Pancreas (tissue), 10 donors: ENCODE data around the gene TEX12. TPM values are rescaled to one million over a fixed set of nuclear protein-coding genes. Genes with fewer than 3 reads are reported as not detected.
"Not testable (repeated sequence)": the region's sequence is repeated elsewhere in the genome, so short reads cannot be mapped to it uniquely, and the experiment has no call there.

Experiments used
- ATAC-seq, 4 donors: fragments of 200-7000 bp; cut with Tn5 transposase; one replicate each; pipeline versions ENCODE4 v1.8.0 to v1.9.1; 2020; ENCODE audit warnings: mild to moderate bottlenecking in 4 of 4, moderate library complexity in 4 of 4
- DNase-seq, 6 donors: peaks; one replicate each; pipeline ENCODE4 v3.0.0-alpha.2; 2020
- FAIRE-seq: peaks from 2 replicates; lab custom pipeline; 2012; peaks lifted over from hg19 to GRCh38; lab: Jason Lieb, UNC
- H3K27ac ChIP-seq, 4 donors: fragments of 200-600 bp; sonication (generic); 1 replicate in 3 of 4; 2 replicates in 1 of 4; pipeline versions ENCODE4 v1.5.0 to v1.8.0; 2020
- H3K27me3 ChIP-seq, 4 donors: fragments of 200-600 bp; one replicate each; pipeline ENCODE4 v1.8.0; 2021
- H3K36me3 ChIP-seq, 3 donors: fragments of 200-600 bp; sonication (generic) in 1 of 3; one replicate each; pipeline versions ENCODE4 v1.5.0 to v1.8.0; 2020 to 2021
- H3K4me1 ChIP-seq, 3 donors: fragments of 200-600 bp; one replicate each; pipeline ENCODE4 v1.8.0; 2021
- H3K4me3 ChIP-seq, 4 donors: fragments of 200-600 bp; sonication (generic) in 2 of 4; one replicate each; pipeline versions ENCODE4 v1.5.0 to v1.8.0; 2020 to 2021
- H3K9me3 ChIP-seq, 4 donors: fragments of 200-600 bp; one replicate each; pipeline ENCODE4 v1.8.0; 2021
- WGBS, 2 donors: extraction: QIAGEN DNeasy Blood & Tissue Kit; methylation state at CpG; one replicate each; pipeline ENCODE4 v1.1.7; 2013; 5-methylcytosine and 5-hydroxymethylcytosine counted together
- intact Hi-C, 3 donors: fragments of 100-400 bp; cut with DNase I; formaldehyde crosslinking; loops; one replicate each; pipeline versions ENCODE4 v1.11.1 to v1.14.2; 2022
- polyA plus RNA-seq, 2 donors: library from polyadenylated mRNA; stranded (reverse); fragments of 200-250 nt; gene quantifications; one replicate each; pipeline ENCODE4 v1.2.3, GENCODE V29; 2013
- total RNA-seq, 6 donors: library from RNA; stranded (reverse); fragmentation: NEBNext Ultra II Directional in 4 of 6; extraction: Animal tissue kit (Norgen Biotek cat#: 25700) in 4 of 6; gene quantifications; one replicate each; pipeline versions ENCODE4 v1.2.1 to v1.2.4, GENCODE V29; 2021 to 2023
- TF ChIP-seq, protein P1 (sequence below), 4 donors: fragments of 200-600 bp; sonication (generic) in 3 of 4; IDR thresholded peaks; one replicate each; pipeline versions ENCODE4 v1.5.0 to v1.8.0; 2021; ENCODE audit warnings: antibody characterized with exemption in 4 of 4
- donor health status: healthy with polysubstance abuse.
- donor health status: DM: no; HTN: no; CAD: no; lungs with moderate emphysema.
- donor health status: DM: no; HTN: no; CAD: no.
- donor health status: control.
- donor health status: control.
- donor health status: Bipolar disorder and iron deficiency.
- donor health status: DM: yes; HTN: yes; CAD: no.
- donor health status: DM: no; HTN: no; CAD: no.
- donor health status: DM: no; HTN: no; CAD: no.
- donor health status: DM: yes; HTN: yes; CAD: no.

TEX12 gene
- total and polyA plus RNA-seq, 8 donors, result 0.19 TPM; not detected in 7

DNA sequence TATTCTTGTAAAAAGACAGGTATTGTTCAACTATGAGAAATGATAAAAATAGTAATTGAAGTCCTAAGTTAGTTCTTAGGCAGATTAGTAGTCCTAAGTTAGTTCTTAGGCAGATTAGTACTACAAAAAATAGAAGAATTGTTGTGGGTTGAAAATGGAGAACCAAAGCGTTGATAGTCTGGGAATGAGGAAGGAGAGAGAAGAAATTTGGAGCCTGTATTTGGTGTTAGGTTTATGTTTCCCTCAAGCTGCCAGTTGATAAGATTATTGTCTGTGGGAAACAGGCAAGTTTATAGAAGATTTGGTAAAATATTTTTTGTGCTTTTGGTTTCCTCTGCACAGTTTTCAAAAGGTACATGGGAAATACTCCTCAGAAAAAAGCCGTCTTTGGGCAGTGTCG, 11.8 kb downstream of the TEX12 start:
- no peak for DNase-seq
- H3K36me3 ChIP-seq, result no peaks in the 10 kb centered on the region
- TF ChIP-seq, protein P1, sequence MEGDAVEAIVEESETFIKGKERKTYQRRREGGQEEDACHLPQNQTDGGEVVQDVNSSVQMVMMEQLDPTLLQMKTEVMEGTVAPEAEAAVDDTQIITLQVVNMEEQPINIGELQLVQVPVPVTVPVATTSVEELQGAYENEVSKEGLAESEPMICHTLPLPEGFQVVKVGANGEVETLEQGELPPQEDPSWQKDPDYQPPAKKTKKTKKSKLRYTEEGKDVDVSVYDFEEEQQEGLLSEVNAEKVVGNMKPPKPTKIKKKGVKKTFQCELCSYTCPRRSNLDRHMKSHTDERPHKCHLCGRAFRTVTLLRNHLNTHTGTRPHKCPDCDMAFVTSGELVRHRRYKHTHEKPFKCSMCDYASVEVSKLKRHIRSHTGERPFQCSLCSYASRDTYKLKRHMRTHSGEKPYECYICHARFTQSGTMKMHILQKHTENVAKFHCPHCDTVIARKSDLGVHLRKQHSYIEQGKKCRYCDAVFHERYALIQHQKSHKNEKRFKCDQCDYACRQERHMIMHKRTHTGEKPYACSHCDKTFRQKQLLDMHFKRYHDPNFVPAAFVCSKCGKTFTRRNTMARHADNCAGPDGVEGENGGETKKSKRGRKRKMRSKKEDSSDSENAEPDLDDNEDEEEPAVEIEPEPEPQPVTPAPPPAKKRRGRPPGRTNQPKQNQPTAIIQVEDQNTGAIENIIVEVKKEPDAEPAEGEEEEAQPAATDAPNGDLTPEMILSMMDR (IDR thresholded peaks at IDR 0.05), result no peak
- H3K27me3 ChIP-seq, result no peaks in the 10 kb centered on the region
- no peaks in the 10 kb centered on the region for H3K9me3 ChIP-seq
- ATAC-seq, result no peak
- 70 to 82% methylated on average over 3 of the region's 3 CpGs for WGBS, 2 donors
- intact Hi-C loops, result no loop called here
- no peak overlapping the region for H3K27ac ChIP-seq
- no peaks in the 10 kb centered on the region for H3K4me1 ChIP-seq
- H3K4me3 ChIP-seq, result no peak overlapping the region
- no peak for FAIRE-seq

DNA sequence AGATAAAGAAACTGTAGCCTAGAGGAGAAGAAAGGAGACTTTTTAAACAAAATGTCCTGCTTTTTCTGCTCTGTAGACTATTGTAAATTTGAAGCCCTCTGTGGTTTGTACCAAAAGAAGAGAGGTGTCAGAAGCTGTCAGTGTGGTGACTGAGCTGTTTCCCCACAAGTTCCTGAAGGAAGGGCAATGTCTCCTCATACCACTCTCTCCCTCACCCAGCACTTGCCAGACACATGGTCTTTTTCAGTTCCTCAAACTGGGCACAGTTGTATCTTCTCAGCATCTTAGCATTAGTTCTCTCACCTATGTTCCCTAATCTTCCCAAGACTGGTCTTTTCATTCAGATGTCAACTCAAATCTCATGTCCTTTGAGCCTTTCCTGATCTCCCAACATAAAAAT, 12.4 kb downstream of the TEX12 start:
- FAIRE-seq (no peak), DNase-seq (no peak), ATAC-seq (peak in 2 of 4 donors; percentile 16 to 56)
- TF ChIP-seq, protein P1 (IDR thresholded peaks at IDR 0.05), result no peak
- no peaks in the 10 kb centered on the region for H3K4me1 ChIP-seq
- intact Hi-C loops, result no loop called here
- no peak overlapping the region for H3K4me3 ChIP-seq
- no peak overlapping the region for H3K27ac ChIP-seq
- no peaks in the 10 kb centered on the region for H3K27me3 ChIP-seq
- H3K36me3 ChIP-seq, result no peaks in the 10 kb centered on the region
- H3K9me3 ChIP-seq, result no peaks in the 10 kb centered on the region

DNA sequence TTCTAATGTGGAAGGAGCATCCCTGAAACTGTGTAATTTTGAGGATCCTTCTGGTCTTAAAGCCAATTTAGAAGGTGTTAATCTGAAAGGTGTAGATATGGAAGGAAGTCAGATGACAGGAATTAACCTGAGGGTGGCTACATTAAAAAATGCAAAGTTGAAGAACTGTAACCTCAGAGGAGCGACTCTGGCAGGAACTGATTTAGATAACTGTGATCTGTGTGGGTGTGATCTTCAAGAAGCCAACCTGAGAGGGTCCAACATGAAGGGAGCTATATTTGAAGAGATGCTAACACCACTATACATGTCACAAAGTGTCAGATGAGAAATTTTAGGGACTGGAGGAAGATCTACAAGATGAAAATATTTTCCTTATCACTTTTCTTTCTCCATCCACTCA, 15.7 kb downstream of the TEX12 start:
- Histone ChIP-seq H3K4me3 (no peak overlapping the region), H3K4me1 (no peaks in the 10 kb centered on the region), H3K36me3 (no peaks in the 10 kb centered on the region), H3K27me3 (no peaks in the 10 kb centered on the region), H3K27ac (no peak overlapping the region), H3K9me3 (no peaks in the 10 kb centered on the region)
- FAIRE-seq (no peak), DNase-seq (no peak), ATAC-seq (no peak)
- 64 to 68% methylated on average over 1 of the region's 1 CpG for WGBS, 2 donors
- intact Hi-C loops, result no loop called here
- TF ChIP-seq, protein P1 (IDR thresholded peaks at IDR 0.05), result no peak

DNA sequence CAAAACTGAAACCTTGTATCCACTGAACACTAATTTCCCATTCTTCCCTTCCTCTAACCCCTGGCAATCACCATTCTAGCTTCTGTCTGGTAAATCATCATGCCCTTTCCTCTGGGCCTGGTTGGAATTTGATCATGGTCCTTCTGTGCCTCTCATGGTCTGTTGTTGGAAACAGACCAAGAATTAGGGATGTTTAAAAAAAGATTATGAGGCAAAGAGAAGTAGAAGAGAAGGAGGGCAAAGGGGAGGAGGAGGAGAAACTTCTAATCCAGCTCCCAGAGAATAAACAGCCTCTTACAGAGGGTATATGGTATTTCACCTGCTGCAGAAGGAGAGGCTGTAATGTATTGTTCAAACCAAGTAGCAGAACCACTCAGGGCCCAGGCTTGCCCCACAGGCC, 18.7 kb downstream of the TEX12 start:
- no peak for ATAC-seq

DNA sequence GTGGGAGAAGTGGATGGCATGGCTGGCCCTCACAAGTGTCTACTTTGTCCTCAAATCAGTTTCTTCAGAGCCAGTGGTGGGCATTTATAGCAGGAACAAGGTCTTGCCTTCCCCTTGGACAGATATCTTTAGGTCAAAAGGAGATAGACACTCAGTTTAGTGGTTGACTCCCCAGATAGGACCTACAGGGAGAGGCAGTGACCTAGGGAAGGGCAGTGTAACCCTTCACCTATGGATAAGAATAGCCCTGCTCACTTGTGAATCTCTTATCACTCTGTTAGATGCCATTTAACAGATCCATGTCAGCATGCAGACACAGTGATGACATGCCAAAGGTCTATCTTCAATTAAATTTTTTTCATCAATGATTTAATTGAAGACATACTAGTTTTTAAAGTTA, 19.1 kb downstream of the TEX12 start:
- Histone ChIP-seq H3K9me3 (no peaks in the 10 kb centered on the region), H3K4me1 (no peaks in the 10 kb centered on the region), H3K27ac (no peak overlapping the region), H3K4me3 (no peak overlapping the region), H3K36me3 (no peaks in the 10 kb centered on the region), H3K27me3 (no peaks in the 10 kb centered on the region)
- no peak for ATAC-seq
- intact Hi-C loops, result no loop called here
- no peak for FAIRE-seq
- TF ChIP-seq, protein P1 (IDR thresholded peaks at IDR 0.05), result no peak
- no peak for DNase-seq

More for the DNA sequence above, 18.7 kb downstream of the TEX12 start:
- Histone ChIP-seq H3K27me3 (no peaks in the 10 kb centered on the region), H3K36me3 (no peaks in the 10 kb centered on the region), H3K4me1 (no peaks in the 10 kb centered on the region), H3K4me3 (no peak overlapping the region), H3K9me3 (no peaks in the 10 kb centered on the region), H3K27ac (no peak overlapping the region)
- FAIRE-seq (no peak), DNase-seq (no peak)
- TF ChIP-seq, protein P1 (IDR thresholded peaks at IDR 0.05), result no peak
- intact Hi-C loops, result no loop called here

DNA sequence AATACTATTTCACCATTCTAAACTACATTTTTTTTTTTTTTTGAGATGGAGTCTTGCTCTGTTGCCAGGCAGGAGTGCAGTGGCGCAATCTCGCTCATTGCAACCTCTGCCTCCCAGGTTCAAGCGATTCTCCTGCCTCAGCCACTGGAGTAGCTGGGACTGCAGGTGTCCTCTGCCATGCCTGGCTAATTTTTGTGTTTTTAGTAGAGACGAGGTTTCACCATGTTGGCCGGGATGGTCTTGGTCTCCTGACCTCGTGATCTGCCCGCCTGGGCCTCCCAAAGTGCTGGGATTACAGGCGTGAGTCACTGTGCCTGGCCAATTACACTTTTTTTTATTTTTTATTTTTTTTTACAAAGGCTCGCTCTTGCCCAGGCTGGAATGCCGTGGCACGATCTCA, 27.9 kb downstream of the TEX12 start:
- H3K4me1 ChIP-seq, H3K36me3 ChIP-seq, intact Hi-C loops, FAIRE-seq, H3K9me3 ChIP-seq, H3K27me3 ChIP-seq, H3K4me3 ChIP-seq: not testable (repeated sequence)
- peak overlapping the region in 2 of 4 donors; percentile 36 to 52 for H3K27ac ChIP-seq
- WGBS, 2 donors, result 51 to 56% methylated on average over 10 to 11 of the region's 11 CpGs
- DNase-seq (peak in 1 of 6 donors; percentile 16), ATAC-seq (peak; percentile 28 to 63 (median 58))
